Trophoblast cell (in vitro differentiated cells and primary cell): ENCODE results near the gene ANKS1B.

Experiments
- DNase-seq, 2 donors: peaks; one replicate each; pipeline ENCODE4 v3.0.0-alpha.2; 2016
- H2AFZ ChIP-seq: 2 replicates; pipeline ENCODE4 v1.6.1; 2013; ENCODE audit warnings: low read length, moderate library complexity, mild to moderate bottlenecking; ENCODE audit not compliant: insufficient read depth, poor library complexity
- H2AK5ac ChIP-seq: 2 replicates; pipeline ENCODE4 v1.6.1; 2013; ENCODE audit warnings: mild to moderate bottlenecking, low read length
- H2BK120ac ChIP-seq: 2 replicates; pipeline ENCODE4 v1.6.1; 2013; ENCODE audit warnings: low read length, mild to moderate bottlenecking, moderate library complexity; ENCODE audit not compliant: insufficient read depth, poor library complexity
- H2BK12ac ChIP-seq: 2 replicates; pipeline ENCODE4 v1.6.1; 2013; ENCODE audit warnings: mild to moderate bottlenecking, low read length, moderate library complexity
- H2BK5ac ChIP-seq: 2 replicates; pipeline ENCODE4 v1.6.1; 2013; ENCODE audit warnings: low read length, low read depth, moderate library complexity, mild to moderate bottlenecking; ENCODE audit not compliant: poor library complexity
- H3K14ac ChIP-seq: 2 replicates; pipeline ENCODE4 v1.6.1; 2013; ENCODE audit warnings: mild to moderate bottlenecking, low read length
- H3K18ac ChIP-seq: 2 replicates; pipeline ENCODE4 v1.6.1; 2013; ENCODE audit warnings: mild to moderate bottlenecking, low read length
- H3K23ac ChIP-seq: 2 replicates; pipeline ENCODE4 v1.6.1; 2013; ENCODE audit warnings: low read length
- H3K27ac ChIP-seq: 2 replicates; pipeline ENCODE4 v1.5.1; 2013; ENCODE audit warnings: low read depth, mild to moderate bottlenecking, inconsistent platforms, low read length, moderate library complexity
- H3K27me3 ChIP-seq: 2 replicates; pipeline ENCODE4 v1.6.1; 2013; ENCODE audit warnings: inconsistent platforms, mild to moderate bottlenecking, low read length, moderate library complexity; ENCODE audit not compliant: insufficient read depth
- H3K36me3 ChIP-seq, 2 experiments: 1 replicate in 1 of 2; 2 replicates in 1 of 2; pipeline ENCODE4 v1.6.1; 2013; ENCODE audit warnings: low read length in 2 of 2, mild to moderate bottlenecking in 2 of 2, moderate library complexity in 1 of 2; ENCODE audit not compliant: insufficient read depth in 2 of 2, control insufficient read depth in 1 of 2
- H3K4ac ChIP-seq: 2 replicates; pipeline ENCODE4 v1.6.1; 2013; ENCODE audit warnings: low read depth, mild to moderate bottlenecking, low read length, moderate library complexity
- H3K4me1 ChIP-seq, 2 experiments: 1 replicate in 1 of 2; 2 replicates in 1 of 2; pipeline ENCODE4 v1.6.1; 2013; ENCODE audit warnings: low read length in 2 of 2, mild to moderate bottlenecking in 2 of 2, moderate library complexity in 1 of 2; ENCODE audit not compliant: insufficient read depth in 2 of 2, control insufficient read depth in 1 of 2
- H3K4me2 ChIP-seq: 2 replicates; pipeline ENCODE4 v1.6.1; 2013; ENCODE audit warnings: inconsistent platforms, mild to moderate bottlenecking, low read length, moderate library complexity
- H3K4me3 ChIP-seq: 2 replicates; pipeline ENCODE4 v1.5.1; 2013; ENCODE audit warnings: mild to moderate bottlenecking, low read depth, low read length, inconsistent platforms
- H3K79me1 ChIP-seq: one replicate; pipeline ENCODE4 v1.6.1; 2013; ENCODE audit warnings: low read length
- H3K79me2 ChIP-seq: 2 replicates; pipeline ENCODE4 v1.6.1; 2013; ENCODE audit warnings: low read length, mild to moderate bottlenecking; ENCODE audit not compliant: control insufficient read depth, insufficient read depth, poor library complexity
- H3K9ac ChIP-seq: 2 replicates; pipeline ENCODE4 v1.6.1; 2013; ENCODE audit warnings: mild to moderate bottlenecking, low read length
- H3K9me3 ChIP-seq: 2 replicates; pipeline ENCODE4 v1.6.1; 2013; ENCODE audit warnings: low read depth, mild to moderate bottlenecking, control low read depth, inconsistent platforms, low read length; ENCODE audit not compliant: insufficient read depth
- H4K12ac ChIP-seq: 2 replicates; pipeline ENCODE4 v1.6.1; 2013; ENCODE audit warnings: low read depth, mild to moderate bottlenecking, low read length, moderate library complexity
- H4K8ac ChIP-seq: 2 replicates; pipeline ENCODE4 v1.6.1; 2013; ENCODE audit warnings: low read depth, mild to moderate bottlenecking, low read length, moderate library complexity
- H4K91ac ChIP-seq: one replicate; pipeline ENCODE4 v1.6.1; 2013; ENCODE audit warnings: low read depth, mild to moderate bottlenecking, low read length, moderate library complexity
- WGBS: extraction: QIAGEN DNeasy Blood & Tissue Kit; methylation state at CpG from one replicate; pipeline ENCODE4 v1.1.7; 2013; ENCODE audit warnings: missing lambda C conversion rate; ENCODE audit not compliant: insufficient read length, insufficient coverage; ENCODE audit errors: extremely low coverage; 5-methylcytosine and 5-hydroxymethylcytosine counted together

ANKS1B gene

GRCh38 chr12:99005601-99006000 is 979.1 kb downstream of the ANKS1B start:
- no peak for DNase-seq
- Histone ChIP-seq H4K12ac (no peak overlapping the region), H2BK12ac (no peak overlapping the region), H3K18ac (no peak overlapping the region), H3K23ac (no peak overlapping the region), H3K27ac (no peak overlapping the region), H3K4me2 (no peak overlapping the region), H3K14ac (no peak overlapping the region), H3K4me1 (no peaks in the 10 kb centered on the region), H3K27me3 (no peaks in the 10 kb centered on the region), H3K9me3 (no peaks in the 10 kb centered on the region), H3K79me1 (no peaks in the 10 kb centered on the region), H3K9ac (no peak overlapping the region), H2BK120ac (no peak overlapping the region), H3K36me3 (no peaks in the 10 kb centered on the region), H4K8ac (no peak overlapping the region), H4K91ac (no peak overlapping the region), H3K4ac (no peak overlapping the region), H2AFZ (no peak overlapping the region), H2BK5ac (no peak overlapping the region), H3K79me2 (no peaks in the 10 kb centered on the region), H2AK5ac (no peak overlapping the region), H3K4me3 (no peak overlapping the region)
- whole genome bisulfite sequencing = no CpG with 5 or more reads among the region's 5 CpGs

GRCh38 chr12:99004799-99005466 is 979.8 kb downstream of the ANKS1B start:
- Histone ChIP-seq H3K79me2 (no peaks in the 10 kb centered on the region), H3K4ac (no peak overlapping the region), H3K27me3 (no peaks in the 10 kb centered on the region), H3K36me3 (no peaks in the 10 kb centered on the region), H3K18ac (no peak overlapping the region), H4K12ac (no peak overlapping the region), H2AFZ (no peak overlapping the region), H3K9me3 (no peaks in the 10 kb centered on the region), H3K4me3 (no peak overlapping the region), H3K4me2 (no peak overlapping the region), H4K8ac (no peak overlapping the region), H2BK12ac (no peak overlapping the region), H3K27ac (no peak overlapping the region), H3K9ac (no peak overlapping the region), H3K79me1 (no peaks in the 10 kb centered on the region), H2AK5ac (no peak overlapping the region), H2BK120ac (no peak overlapping the region), H2BK5ac (no peak overlapping the region), H3K23ac (no peak overlapping the region), H3K14ac (no peak overlapping the region), H4K91ac (no peak overlapping the region), H3K4me1 (no peaks in the 10 kb centered on the region)
- WGBS = no CpG with 5 or more reads among the region's 12 CpGs
- no peak for DNase-seq

GRCh38 chr12:99002731-99003130 is 982.0 kb downstream of the ANKS1B start:
- Histone ChIP-seq H4K8ac (no peak overlapping the region), H3K23ac (no peak overlapping the region)

GRCh38 chr12:99002156-99002555 is 982.6 kb downstream of the ANKS1B start:
- Histone ChIP-seq H4K12ac (no peak overlapping the region), H3K9me3 (no peaks in the 10 kb centered on the region), H3K4me2 (no peak overlapping the region), H3K4me3 (no peak overlapping the region), H3K79me1 (no peaks in the 10 kb centered on the region), H3K27me3 (no peaks in the 10 kb centered on the region), H3K27ac (no peak overlapping the region), H2BK120ac (no peak overlapping the region), H3K4me1 (no peaks in the 10 kb centered on the region), H2BK12ac (no peak overlapping the region), H3K23ac (no peak overlapping the region), H3K14ac (no peak overlapping the region), H2BK5ac (no peak overlapping the region), H3K79me2 (no peaks in the 10 kb centered on the region), H3K36me3 (no peaks in the 10 kb centered on the region), H3K4ac (no peak overlapping the region), H4K91ac (no peak overlapping the region), H3K9ac (no peak overlapping the region), H4K8ac (no peak overlapping the region), H2AK5ac (no peak overlapping the region), H2AFZ (no peak overlapping the region), H3K18ac (no peak overlapping the region)
- DNase-seq = no peak
- WGBS = no CpG with 5 or more reads among the region's 3 CpGs

More at GRCh38 chr12:99002731-99003130, 982.0 kb downstream of the ANKS1B start:
- H3K4ac ChIP-seq = no peak overlapping the region
- no peaks in the 10 kb centered on the region for H3K4me1 ChIP-seq
- H3K27me3 ChIP-seq = no peaks in the 10 kb centered on the region
- H2AK5ac ChIP-seq = no peak overlapping the region
- no peak overlapping the region for H2BK120ac ChIP-seq
- H3K36me3 ChIP-seq = no peaks in the 10 kb centered on the region
- H2BK12ac ChIP-seq = no peak overlapping the region
- no peaks in the 10 kb centered on the region for H3K9me3 ChIP-seq
- H3K18ac ChIP-seq = no peak overlapping the region
- WGBS = no CpG with 5 or more reads among the region's 3 CpGs
- H3K79me2 ChIP-seq = no peaks in the 10 kb centered on the region
- H3K4me2 ChIP-seq = no peak overlapping the region
- H3K27ac ChIP-seq = no peak overlapping the region
- no peak overlapping the region for H4K12ac ChIP-seq
- no peak overlapping the region for H2AFZ ChIP-seq
- H3K14ac ChIP-seq = no peak overlapping the region
- H4K91ac ChIP-seq = no peak overlapping the region
- DNase-seq = no peak
- no peak overlapping the region for H2BK5ac ChIP-seq
- no peak overlapping the region for H3K9ac ChIP-seq
- H3K79me1 ChIP-seq = no peaks in the 10 kb centered on the region
- no peak overlapping the region for H3K4me3 ChIP-seq
